TTC549 (cell line): ENCODE measurements around the gene PLPP2.

ENCODE experiments used
- FAIRE-seq: peaks from 2 replicates; lab custom pipeline; 2012; peaks lifted over from hg19 to GRCh38; lab: Jason Lieb, UNC

The PLPP2 gene

DNA sequence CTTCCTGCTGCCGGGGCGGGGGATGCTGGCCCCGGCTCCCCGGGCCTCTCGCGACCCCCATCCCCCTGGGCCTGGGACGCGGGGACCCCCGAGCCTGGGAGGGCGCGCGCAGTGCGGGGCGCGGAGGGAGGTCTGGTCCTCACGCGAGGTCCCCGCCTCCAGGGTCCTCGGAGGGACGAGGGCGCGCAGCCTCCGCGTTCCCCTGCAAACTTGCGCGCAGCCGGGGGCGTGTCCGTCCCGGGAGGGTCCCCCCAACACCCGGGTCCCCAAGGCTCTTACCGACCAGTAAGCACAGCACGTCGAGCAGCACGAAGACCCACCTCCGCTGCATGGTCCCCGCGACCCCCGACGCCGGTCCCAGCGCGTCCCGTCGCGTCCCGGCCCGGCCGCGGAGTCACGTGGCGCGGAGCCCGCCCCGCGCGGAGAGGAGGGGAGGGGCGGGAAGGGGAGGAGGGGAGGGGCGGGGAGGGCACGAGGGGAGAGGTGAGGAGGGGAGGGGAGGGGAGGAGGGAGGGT lies at the start of gene PLPP2:
TSS of gene PLPP2 (minus strand) at position 398 of the 516 bp plus-strand sequence. CDS start at position 331, 67 bp downstream.
- FAIRE-seq = no peak

DNA sequence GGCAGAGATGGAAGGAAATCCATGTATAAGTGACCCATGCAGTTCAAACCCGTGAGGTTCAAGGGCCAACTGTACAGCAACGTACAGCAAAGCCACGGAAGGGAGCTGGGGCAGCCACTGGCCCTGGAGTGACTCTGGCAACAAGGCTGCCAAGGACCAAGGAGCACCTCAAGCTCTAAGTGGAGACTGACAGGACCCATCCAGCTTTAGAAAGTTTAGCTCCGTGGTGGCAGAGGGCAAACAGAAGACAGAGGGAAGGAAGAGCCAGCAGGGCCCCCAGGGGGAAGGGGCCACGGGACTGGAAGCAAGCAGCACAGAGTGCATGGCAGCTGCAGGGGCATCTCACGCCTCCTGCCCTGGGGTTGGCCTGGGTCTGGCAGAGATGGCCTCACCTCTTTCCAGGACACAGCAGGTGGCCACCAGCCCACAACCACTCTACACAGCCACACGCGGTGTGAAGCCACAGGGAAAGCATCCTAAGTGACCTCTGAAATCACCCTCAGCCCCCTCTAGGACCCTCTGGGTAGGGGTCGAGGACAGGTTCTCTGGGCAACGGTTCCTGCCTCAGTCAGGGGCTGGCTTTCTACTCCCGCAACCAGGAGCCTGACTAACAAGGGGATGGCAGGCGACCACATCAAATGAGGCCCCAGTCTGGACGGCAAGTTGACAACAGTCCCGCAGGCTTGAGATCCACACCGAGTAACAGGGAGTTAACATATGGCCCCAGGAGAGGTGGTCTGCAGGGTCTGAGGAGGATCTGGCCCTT lies 49.6 kb upstream of the PLPP2 start:
- no peak for FAIRE-seq

DNA sequence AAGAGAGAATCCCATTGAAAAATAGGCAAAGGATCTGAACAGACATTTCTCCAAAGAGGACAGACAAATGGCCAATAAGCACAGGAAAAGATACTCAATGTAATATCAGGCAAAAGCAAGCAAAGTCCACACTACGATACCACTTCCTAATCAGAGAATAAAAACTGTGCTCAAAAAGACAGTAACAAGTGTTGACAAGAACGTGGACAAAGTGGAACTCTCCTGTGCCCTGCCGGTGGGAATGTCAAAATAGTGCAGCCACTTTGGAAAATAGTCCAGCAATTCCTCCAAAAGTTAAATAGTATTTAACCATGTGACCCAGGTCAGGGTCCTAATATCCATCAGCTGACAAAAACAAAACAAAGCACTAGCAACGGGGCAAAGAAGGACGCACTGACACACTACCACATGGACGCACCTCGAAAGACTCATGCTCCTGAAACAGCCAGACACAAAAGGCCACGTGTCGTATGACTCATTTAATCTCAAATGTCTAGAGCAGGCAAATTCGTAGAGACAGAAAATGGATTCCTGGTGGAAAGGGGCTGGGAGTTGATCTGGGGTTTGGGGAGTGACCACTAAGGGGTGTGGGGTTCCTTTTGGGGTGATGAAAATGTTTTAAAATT lies 48.2 kb upstream of the PLPP2 start:
- no peak for FAIRE-seq

DNA sequence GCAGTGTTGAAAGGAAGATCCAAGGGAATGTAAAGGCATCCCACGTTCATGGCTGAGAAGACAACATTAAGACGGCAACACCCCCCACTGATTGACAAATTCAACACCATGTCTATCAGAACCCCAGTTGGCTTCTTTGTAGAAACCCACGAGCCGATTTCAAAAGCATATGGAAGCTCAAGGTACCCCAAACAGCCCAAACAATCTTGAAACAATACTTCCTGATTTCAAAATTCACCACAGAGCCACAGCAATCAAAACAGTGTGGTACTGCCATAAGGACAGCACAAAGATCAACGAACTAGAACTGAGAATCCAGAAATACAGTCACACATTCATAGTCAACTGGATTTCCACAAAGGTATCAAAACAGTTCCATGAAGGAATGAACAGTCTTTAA lies 47.2 kb upstream of the PLPP2 start:
- FAIRE-seq = no peak

DNA sequence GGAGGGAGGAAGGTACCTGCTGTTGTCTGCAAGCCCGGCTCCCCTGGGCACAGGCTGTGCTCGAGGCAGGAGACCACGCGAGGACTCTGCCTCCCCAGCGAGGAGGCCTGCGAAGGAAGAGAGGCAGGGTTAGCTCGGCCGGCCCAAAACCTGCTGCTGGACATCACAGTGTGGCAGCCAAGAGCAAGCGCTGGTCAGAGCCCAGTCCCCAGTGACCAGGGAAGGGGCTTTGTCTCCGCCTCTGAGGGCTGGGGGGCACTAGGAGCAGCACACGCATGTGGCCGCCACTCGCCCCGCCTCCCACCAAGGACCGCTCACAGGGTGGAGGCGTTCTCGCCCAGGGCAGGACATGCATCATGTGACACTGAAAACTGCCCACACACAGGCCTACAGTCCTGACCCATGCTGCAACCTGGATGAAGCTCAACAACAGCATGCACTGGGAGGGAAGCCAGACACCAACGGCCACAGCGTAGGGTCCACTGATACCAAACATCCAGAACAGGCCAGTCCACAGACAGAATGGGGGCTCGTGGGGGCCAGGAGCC lies 44.9 kb upstream of the PLPP2 start:
- FAIRE-seq = no peak

DNA sequence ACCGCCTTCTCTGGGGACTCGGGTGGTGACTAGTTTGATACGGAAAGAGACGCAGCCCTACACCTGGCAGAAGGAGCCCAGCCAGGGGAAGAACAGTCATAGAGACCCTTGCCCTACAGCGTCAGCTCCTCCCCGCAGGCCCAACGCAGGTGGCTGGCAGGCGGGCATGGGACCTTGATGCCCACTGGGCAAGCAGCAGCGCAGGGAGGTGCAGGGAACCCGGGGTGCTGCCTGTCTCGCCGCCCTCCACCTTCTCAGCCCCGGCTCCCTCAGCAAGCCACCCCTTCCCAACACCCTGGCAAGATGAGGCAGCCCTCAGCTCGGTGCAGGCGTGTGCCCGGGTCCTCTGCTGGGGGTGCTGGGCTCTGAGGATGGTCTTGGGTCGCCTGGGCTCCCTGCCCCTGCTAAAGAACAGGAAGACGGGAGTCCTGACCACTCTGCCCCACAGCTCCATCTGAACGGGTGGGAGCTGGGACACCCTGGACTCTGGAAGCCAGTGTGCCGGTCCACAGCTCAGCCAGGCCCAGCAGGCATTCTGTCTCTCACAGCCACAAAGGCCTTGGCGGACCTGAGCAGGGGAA lies 44.4 kb upstream of the PLPP2 start:
- no peak for FAIRE-seq

DNA sequence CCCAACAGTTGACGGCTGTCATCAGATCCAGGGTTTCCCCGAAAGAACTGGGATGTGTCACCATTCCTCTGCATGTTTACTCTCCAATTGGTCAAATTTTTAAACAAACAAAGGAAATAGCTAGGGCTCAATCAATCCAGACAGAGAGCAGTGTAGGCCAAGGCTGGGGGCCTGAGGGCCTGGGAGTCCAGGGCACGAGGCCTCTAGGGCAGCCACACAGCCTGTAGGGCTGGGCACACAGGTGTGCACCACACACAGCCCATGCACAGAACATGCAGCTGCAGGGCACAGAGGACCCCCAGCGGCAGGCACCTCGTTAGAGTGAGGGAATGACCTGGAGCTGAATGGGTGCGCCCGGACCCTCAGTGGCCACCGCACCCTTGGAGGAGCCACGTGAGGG lies 43.9 kb upstream of the PLPP2 start:
- FAIRE-seq = no peak

DNA sequence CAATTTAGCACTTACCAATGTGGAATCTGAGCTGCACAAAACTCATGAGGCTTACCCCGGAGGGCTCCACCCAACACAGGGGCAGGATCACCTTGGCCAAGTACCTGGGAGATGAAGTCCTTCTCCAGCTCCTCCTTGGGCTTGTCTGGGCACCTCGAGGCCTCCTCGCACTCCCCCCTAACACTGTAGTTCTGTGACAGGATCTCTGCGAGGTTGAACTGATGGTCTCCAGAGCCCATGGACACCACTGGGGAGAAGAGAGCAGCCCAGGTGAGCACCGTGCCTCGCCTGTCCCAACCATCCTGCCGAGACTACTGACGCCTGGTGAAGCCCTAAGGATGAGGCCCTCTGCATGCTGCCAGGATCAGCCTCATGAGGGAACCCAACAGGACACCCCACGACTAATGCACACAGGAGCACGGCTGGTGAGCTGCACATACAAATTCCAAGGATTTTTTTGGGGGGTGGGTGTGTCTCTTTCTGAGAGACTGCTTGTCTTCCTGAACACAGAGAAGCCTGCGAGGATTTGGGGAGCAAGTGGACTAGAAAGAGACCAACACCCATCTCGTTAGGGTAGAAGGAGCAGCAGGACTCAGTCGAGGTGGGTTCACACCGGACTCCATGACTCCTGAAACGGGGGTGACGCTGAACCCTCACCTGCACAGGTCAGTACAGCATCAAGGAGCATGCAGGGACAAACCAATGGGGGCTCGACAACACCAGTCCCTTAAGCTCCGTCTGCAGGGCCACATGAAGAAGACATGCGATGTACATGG lies 43.3 kb upstream of the PLPP2 start:
- FAIRE-seq = no peak

DNA sequence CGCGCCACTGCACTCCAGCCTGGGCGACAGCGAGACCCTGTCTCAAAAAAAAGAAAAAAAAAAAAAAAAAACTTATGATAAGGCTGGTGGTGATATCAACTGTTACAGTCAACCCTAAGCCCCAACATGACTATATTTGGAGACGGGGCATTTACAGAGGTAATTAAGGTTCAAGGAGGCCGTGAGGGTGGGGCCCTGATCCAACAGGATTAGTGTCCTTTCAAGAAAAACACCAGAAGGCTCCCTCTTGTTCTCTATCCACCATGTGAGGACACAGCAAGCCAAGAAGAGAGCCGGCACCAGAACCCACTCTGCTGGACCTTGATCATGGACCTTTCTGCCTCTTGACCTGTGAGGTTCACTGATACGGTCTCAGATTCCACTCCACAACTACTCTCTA lies 39.3 kb upstream of the PLPP2 start:
- FAIRE-seq = no peak

DNA sequence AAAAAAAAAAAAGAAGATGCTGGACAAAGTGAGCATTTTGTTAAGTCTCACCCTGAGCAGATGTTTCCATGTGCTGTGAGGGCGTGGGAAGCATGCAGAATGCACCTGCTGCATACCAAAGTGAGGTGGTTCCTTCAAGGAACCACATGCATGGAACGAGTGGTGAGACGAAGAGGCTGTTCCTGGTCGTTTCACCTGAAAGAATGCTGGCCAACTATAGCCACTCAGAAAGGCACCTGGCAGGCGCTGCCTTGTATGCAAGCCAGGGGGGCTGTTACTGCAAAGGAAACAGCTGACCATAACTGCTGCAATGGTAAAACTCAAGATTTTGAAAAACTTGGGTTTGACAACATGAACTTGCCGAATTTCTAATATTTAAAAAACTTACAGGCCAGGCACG lies 38.7 kb upstream of the PLPP2 start:
- FAIRE-seq = no peak

DNA sequence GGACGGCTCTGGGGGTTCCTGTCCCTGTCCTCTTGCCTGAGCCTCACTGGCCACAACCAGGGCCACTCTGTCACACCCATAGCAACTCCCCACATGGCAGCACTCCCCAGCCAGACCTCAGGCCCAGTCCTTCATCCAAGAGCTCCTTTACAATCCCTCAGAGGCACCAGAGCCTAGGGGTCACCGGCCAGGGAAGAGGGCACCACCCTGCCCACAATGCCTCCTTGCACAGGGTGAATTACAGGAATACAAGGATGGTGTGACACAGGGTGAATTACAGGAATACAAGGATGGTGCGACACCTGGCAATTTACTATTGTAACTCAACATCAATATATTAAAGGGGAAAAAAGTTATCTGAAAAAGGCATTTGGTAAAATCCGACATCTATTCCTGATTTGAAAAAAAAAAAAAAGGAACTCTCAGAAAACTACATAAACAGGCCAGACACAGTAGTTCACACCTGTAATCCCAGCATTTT lies 36.9 kb upstream of the PLPP2 start:
- FAIRE-seq = no peak

DNA sequence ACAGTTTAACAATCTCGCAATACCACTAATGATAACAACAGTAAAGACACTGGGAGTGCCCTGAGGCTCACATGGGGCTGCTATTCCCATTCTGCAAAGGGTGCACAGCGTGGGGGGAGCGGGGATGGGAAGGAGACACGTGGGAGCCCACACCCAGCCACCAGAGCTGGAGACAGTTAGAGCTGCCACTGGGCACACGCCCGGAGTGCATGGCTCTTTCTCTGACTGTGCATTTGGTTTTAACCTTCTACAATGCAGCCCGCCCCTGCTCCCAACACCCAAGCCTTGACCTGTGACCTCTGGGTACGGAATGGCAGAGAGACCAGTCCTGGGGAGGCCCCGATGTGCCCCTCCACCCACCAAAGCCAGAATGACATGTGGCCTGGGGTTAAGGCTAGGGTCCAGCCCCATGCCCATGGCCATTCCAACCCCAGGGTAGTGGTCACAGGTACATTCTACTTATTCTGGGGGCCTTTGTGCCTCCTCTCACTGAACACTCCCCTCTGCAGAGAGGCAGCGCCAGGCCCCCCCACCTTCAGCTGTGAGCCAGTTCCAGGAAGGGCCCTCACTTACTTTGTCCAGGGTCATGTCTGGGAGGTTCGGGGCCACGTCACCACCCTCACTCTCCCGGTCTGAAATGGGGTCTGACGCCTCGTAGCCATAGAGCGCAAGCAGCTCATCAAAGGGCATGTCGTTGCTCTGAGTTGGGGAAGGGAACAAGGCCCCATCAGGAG lies 36.3 kb upstream of the PLPP2 start:
- no peak for FAIRE-seq

DNA sequence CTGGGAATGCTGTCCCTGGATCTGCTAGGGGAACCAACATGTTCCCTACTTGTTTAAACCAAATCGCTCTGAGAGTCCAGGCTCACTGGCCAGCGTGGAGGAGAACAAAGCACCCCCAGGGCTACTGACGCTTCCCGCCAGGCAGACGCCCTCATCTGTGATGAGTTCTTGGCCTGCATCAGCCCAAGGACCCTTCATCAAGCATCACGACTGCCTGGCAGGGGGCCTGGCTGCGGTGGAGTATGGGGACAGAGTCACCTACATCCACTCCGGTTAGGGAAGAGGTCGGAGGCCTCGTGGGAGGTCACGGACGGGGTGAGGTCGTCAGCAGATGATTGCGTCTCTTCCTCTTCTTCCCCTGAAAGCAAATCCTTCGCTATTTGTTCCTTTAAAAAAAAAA lies 35.7 kb upstream of the PLPP2 start:
- no peak for FAIRE-seq

DNA sequence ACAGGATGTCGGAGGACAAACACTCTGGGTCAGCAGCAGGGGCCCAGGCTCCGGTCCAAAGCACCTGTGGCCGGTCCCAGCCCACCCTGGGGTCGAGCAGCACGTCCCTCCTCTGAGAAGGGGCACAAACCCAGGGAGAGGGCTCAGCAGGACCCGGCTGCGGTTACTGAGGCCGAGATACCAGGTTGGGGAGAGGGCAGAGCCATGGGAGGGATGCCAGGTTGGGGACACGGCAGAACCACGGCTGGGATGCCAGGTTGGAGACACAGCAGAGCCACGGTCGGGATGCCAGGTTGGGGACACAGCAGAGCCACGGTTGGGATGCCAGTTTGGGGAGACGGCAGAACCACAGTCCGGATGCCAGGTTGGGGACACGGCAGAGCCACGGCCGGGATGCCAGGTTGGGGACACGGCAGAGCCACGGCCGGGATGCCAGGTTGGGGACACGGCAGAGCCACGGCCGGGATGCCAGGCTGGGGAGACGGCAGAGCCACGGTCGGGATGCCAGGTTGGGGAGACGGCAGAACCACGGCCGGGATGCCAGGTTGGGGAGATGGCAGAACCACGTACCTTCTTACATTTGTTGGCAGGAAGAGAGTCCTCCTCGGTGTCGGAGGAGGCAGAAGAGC lies 34.8 kb upstream of the PLPP2 start:
- FAIRE-seq = no peak

DNA sequence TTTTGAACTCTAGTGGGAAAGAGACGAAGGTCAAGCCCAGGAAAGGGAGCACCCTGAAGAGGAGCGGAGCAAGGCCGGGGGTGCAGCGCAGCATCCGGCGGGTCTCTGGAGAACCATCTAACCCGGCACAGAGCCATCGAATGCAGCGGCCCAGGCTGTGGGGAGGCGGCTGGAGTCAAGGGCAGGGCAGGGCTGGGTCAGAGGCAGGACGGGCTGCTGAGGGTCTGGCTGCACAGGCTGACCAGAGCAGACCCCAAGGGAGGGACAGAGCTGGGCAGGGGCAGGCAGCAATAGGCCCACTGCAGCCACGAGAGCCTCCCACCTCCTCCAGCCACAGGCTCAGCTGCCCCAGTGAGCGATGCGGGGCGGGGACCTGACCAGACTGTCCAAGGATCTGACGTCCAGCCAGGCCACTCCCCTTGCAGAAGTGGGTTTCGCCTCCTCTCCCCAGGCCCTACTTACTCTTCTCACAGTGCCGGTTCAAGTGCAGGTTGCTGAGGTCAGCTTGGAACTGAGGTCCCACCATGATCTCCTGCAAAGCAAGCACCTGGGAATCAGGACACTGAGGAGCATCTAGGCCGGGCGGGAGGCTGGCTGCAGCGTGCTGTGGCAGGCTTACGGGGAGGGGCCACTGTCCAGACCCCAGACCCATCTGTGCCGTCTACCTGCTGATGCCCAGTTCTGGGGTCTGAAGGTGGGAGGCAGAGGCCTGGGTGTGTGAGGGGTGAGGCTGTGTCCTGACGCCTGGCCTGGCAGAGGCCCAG lies 34.2 kb upstream of the PLPP2 start:
- FAIRE-seq = no peak

DNA sequence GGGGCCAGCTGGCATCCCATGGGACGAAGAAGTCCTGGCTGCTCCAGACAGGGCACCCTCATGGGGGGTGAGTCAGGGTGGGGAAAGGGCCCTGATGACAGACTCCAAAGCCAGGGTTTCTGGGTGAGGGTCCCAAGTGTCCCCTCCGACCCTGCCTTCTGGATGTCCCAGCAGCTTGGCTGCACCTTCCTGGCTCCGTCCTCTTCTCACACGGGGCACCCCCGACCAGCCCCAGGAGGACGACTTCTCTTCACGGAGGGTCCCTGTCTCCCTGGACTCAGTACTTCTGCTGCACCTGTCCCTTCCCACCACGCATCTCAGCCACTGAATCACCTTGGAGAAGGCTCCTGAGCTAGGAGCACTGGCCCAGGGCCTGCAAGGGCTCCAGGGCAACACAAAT lies 33.5 kb upstream of the PLPP2 start:
- FAIRE-seq = no peak

DNA sequence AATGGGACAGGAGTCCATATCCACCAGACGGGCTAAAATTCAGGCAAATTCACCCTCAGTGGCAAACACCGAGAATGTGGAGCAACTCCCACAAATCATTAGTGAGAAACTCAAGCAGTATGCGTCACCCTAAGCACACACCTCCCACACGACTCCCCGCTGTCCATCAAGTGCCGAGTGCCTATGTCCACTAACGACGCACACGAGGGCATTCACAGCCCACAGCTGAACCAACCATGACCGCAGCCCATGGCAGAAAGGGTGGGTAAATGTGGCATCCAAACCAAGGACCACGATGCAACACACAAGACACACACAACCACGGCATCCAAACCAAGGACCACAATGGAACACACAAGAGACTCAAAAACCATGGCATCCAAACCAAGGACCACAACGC lies 31.4 kb upstream of the PLPP2 start:
- no peak for FAIRE-seq

DNA sequence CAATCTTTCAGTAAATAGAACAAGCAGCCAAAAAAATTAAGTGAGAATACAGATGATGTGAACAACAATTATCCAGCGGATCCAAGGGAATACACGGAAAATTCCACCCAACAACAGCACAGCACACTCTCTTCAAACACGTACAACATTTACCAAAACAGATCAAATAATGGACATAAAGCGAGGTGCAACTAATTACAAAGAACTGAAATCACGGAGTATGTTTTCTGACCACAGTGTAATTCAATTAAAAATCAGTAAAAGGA lies 27.2 kb upstream of the PLPP2 start:
- no peak for FAIRE-seq

DNA sequence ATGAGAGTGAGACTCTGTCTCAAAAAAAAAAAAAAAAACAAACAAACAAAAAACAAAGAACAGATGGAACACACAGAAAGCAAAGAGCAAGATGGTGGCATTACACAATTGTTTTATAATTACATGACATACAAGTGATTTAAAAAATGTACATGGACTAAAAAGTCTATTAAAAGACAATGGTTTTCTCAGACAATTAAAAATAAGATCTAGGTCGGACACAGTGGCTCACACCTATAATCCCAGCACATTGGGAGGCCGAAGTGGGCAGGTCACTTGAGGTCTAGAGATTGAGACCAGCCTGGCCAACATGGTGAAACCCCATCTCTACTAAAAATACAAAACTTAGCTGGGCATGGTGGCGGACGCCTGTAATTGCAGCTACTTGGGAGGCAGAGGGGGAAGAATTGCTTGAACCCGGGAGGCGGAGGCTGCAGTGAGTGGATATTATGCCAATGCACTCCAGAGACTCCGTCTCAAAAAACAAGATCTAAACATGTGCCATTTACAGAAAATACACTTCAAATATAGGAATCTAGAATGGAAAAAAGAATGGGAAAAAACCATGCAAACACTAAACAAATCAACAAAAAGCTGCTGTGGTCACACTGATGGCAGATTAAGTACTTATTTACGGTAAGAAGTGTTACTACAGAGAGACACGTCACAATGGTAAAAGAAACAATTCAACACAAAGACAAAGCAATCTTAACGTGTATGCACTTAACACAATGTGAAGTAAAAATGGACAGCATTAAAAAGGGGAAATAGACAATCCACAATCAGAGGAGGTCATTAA lies 26.7 kb upstream of the PLPP2 start:
- no peak for FAIRE-seq

DNA sequence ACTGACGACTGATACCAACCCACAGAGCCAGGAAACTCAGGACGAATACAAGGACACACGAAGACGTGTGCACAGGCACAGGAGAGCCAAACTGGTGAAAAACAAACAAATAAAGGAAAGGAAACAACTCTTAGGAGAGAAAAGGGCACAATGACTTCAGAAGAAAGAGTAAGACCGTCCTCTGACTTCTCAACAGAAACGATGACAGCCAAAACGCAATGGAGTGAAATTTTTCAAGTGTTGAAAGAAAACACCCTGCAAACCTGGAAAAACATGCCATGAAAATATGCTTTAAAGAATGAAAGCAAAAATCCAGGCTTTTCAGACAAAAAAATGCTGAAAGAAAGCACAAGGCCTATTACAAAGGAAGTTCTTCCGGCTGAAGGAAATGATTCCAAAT lies 24.6 kb upstream of the PLPP2 start:
- FAIRE-seq = no peak
